ENCODE data around the gene FTO. TPM values are rescaled to one million over a fixed set of nuclear protein-coding genes. Genes with fewer than 3 reads are reported as not detected.

Gene FTO
- polyA plus RNA-seq, 1 donor from 2014 or later, result 80.1 TPM

GRCh38 chr16:53988136-53988535, 284.2 kb downstream of the FTO start:
- Histone ChIP-seq H3K9ac (ENCODE audit: low read length) (no peak overlapping the region), H3K27me3 (ENCODE audit: insufficient read depth, low read depth, low read length) (no peaks in the 10 kb centered on the region), H3K27ac (ENCODE audit: low read length) (no peak overlapping the region), H2AFZ (ENCODE audit: low read depth, low read length) (no peak overlapping the region), H3K4me2 (ENCODE audit: low read length) (no peak overlapping the region), H3F3A (ENCODE audit: insufficient read depth, low read length, poor library complexity, severe bottlenecking) (no peaks in the 10 kb centered on the region), H4K20me1 (ENCODE audit: insufficient read depth) (no peaks in the 10 kb centered on the region), H3K36me3 (ENCODE audit: insufficient read depth, low read length) (no peaks in the 10 kb centered on the region), H3K79me2 (replicated peaks; ENCODE audit: insufficient read depth, low read length) (no peaks in the 10 kb centered on the region), H3K9me3 (ENCODE audit: low read length) (no peaks in the 10 kb centered on the region), H3K9me2 (ENCODE audit: insufficient read depth, low read length) (no peaks in the 10 kb centered on the region), H3K4me3 (ENCODE audit: low read length) (no peak overlapping the region)
- TF ChIP-seq CTCF (IDR thresholded peaks at IDR 0.05; ENCODE audit: poor library complexity, severe bottlenecking) (no peak), REST (IDR thresholded peaks at IDR 0.05; ENCODE audit: borderline replicate concordance) (no peak), MXI1 (conservative IDR thresholded peaks at IDR 0.05; ENCODE audit: poor library complexity, severe bottlenecking) (no peak), TAF1 (IDR thresholded peaks at IDR 0.05; ENCODE audit: low read depth) (no peak), RAD21 (conservative IDR thresholded peaks at IDR 0.05) (no peak), SMC3 (conservative IDR thresholded peaks at IDR 0.05; ENCODE audit: poor library complexity) (no peak)

GRCh38 chr16:53989597-53989996, 285.6 kb downstream of the FTO start:
- Histone ChIP-seq H2AFZ (ENCODE audit: low read depth, low read length) (no peak overlapping the region), H3K9ac (ENCODE audit: low read length) (no peak overlapping the region), H3K27me3 (ENCODE audit: insufficient read depth, low read depth, low read length) (no peaks in the 10 kb centered on the region), H3F3A (ENCODE audit: insufficient read depth, low read length, poor library complexity, severe bottlenecking) (no peaks in the 10 kb centered on the region), H3K79me2 (replicated peaks; ENCODE audit: insufficient read depth, low read length) (no peaks in the 10 kb centered on the region), H3K27ac (ENCODE audit: low read length) (no peak overlapping the region), H3K9me2 (ENCODE audit: insufficient read depth, low read length) (peaks cover 3% of the 10 kb centered on the region), H4K20me1 (ENCODE audit: insufficient read depth) (no peaks in the 10 kb centered on the region), H3K4me2 (ENCODE audit: low read length) (no peak overlapping the region), H3K9me3 (ENCODE audit: low read length) (no peaks in the 10 kb centered on the region), H3K4me3 (ENCODE audit: low read length) (no peak overlapping the region), H3K36me3 (ENCODE audit: insufficient read depth, low read length) (no peaks in the 10 kb centered on the region)
- TF ChIP-seq TAF1 (IDR thresholded peaks at IDR 0.05; ENCODE audit: low read depth) (no peak), REST (IDR thresholded peaks at IDR 0.05; ENCODE audit: borderline replicate concordance) (no peak), RAD21 (conservative IDR thresholded peaks at IDR 0.05) (no peak), MXI1 (conservative IDR thresholded peaks at IDR 0.05; ENCODE audit: poor library complexity, severe bottlenecking) (no peak), EP300 (conservative IDR thresholded peaks at IDR 0.05; ENCODE audit: poor library complexity, severe bottlenecking) (no peak), EZH2 (IDR thresholded peaks at IDR 0.05; ENCODE audit: borderline replicate concordance, insufficient read depth, low read length, poor library complexity, severe bottlenecking) (no peak), POLR2AphosphoS5 (IDR thresholded peaks at IDR 0.05) (no peak), CTCF (IDR thresholded peaks at IDR 0.05; ENCODE audit: poor library complexity, severe bottlenecking) (no peak), SMC3 (conservative IDR thresholded peaks at IDR 0.05; ENCODE audit: poor library complexity) (no peak)

All from neural cell (in vitro differentiated cells).